ENCODE measurements around the gene PIKFYVE. TPM values are rescaled to one million over a fixed set of nuclear protein-coding genes. Genes with fewer than 3 reads are reported as not detected.
A peak's percentile ranks its signal among the peaks of the same experiment; 100 is the strongest.

Gene PIKFYVE
- total RNA-seq, 1 donor from 2014 or later, result 51.6 TPM

- Mint-ChIP-seq H3K4me1 (peaks cover 22% of the 10 kb centered on the region), H3K27me3 (ENCODE audit: insufficient read depth, low read depth) (no peaks in the 10 kb centered on the region), H3K27ac (no peak overlapping the region)
Measured at GRCh38 chr2:208269091-208269490, 3.0 kb downstream of the PIKFYVE start.

GRCh38 chr2:208274748-208275147 lies 8.7 kb downstream of the PIKFYVE start:
- no peaks in the 10 kb centered on the region for H3K9me3 ChIP-seq (ENCODE audit: low read depth)
- no peak overlapping the region for H3K27ac Mint-ChIP-seq
- peaks cover 48% of the 10 kb centered on the region for H3K36me3 ChIP-seq
- no peak overlapping the region for H3K4me3 Mint-ChIP-seq
- H3K79me2 ChIP-seq (ENCODE audit: low read depth), result peaks cover 57% of the 10 kb centered on the region
- no peak overlapping the region for H2AFZ ChIP-seq (replicated peaks)
- no peak overlapping the region for H3K9ac ChIP-seq
- TF ChIP-seq EZH2phosphoT487 (IDR thresholded peaks at IDR 0.05) (no peak), EZH2 (IDR thresholded peaks at IDR 0.05) (no peak)
- TF ChIP-seq, protein P1, sequence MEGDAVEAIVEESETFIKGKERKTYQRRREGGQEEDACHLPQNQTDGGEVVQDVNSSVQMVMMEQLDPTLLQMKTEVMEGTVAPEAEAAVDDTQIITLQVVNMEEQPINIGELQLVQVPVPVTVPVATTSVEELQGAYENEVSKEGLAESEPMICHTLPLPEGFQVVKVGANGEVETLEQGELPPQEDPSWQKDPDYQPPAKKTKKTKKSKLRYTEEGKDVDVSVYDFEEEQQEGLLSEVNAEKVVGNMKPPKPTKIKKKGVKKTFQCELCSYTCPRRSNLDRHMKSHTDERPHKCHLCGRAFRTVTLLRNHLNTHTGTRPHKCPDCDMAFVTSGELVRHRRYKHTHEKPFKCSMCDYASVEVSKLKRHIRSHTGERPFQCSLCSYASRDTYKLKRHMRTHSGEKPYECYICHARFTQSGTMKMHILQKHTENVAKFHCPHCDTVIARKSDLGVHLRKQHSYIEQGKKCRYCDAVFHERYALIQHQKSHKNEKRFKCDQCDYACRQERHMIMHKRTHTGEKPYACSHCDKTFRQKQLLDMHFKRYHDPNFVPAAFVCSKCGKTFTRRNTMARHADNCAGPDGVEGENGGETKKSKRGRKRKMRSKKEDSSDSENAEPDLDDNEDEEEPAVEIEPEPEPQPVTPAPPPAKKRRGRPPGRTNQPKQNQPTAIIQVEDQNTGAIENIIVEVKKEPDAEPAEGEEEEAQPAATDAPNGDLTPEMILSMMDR (IDR thresholded peaks at IDR 0.05), result no peak
- H3K27ac ChIP-seq, result no peak overlapping the region
- no peak overlapping the region for H3K4me3 ChIP-seq
- H3K9me3 Mint-ChIP-seq, result no peaks in the 10 kb centered on the region
- H3K4me2 ChIP-seq, result no peak overlapping the region
- H3K27me3 ChIP-seq, result no peaks in the 10 kb centered on the region
- no peak for DNase-seq (ENCODE audit: low spot score)
- no peaks in the 10 kb centered on the region for H3K4me1 ChIP-seq
- no peaks in the 10 kb centered on the region for H3K4me1 Mint-ChIP-seq
- peaks cover 2% of the 10 kb centered on the region for H3F3A ChIP-seq (ENCODE audit: low read depth)
- H3K27me3 Mint-ChIP-seq (ENCODE audit: insufficient read depth, low read depth), result peaks cover 2% of the 10 kb centered on the region
- H3K36me3 Mint-ChIP-seq, result peaks cover 48% of the 10 kb centered on the region
- peaks cover 17% of the 10 kb centered on the region for H4K20me1 ChIP-seq (ENCODE audit: low read depth)

More at GRCh38 chr2:208269091-208269490, 3.0 kb downstream of the PIKFYVE start:
- Histone ChIP-seq H3K27me3 (no peaks in the 10 kb centered on the region), H3K9me3 (ENCODE audit: low read depth) (no peaks in the 10 kb centered on the region), H2AFZ (replicated peaks) (no peak overlapping the region), H3K4me3 (no peak overlapping the region), H3K4me2 (no peak overlapping the region), H3K27ac (no peak overlapping the region), H3K9ac (no peak overlapping the region), H3K4me1 (peaks cover 12% of the 10 kb centered on the region), H4K20me1 (ENCODE audit: low read depth) (peaks cover 34% of the 10 kb centered on the region), H3K36me3 (peaks cover 20% of the 10 kb centered on the region), H3F3A (ENCODE audit: low read depth) (peaks cover 27% of the 10 kb centered on the region), H3K79me2 (ENCODE audit: low read depth) (peaks cover 67% of the 10 kb centered on the region)
- H3K4me3 Mint-ChIP-seq, result no peak overlapping the region
- peaks cover 9% of the 10 kb centered on the region for H3K36me3 Mint-ChIP-seq
- H3K9me3 Mint-ChIP-seq, result no peaks in the 10 kb centered on the region
- TF ChIP-seq, protein P1 (IDR thresholded peaks at IDR 0.05), result peak; percentile 23
- TF ChIP-seq EZH2 (IDR thresholded peaks at IDR 0.05), result no peak
- no peak for DNase-seq (ENCODE audit: low spot score)

- no peaks in the 10 kb centered on the region for H3K9me3 Mint-ChIP-seq
- H3K36me3 Mint-ChIP-seq, result peaks cover 65% of the 10 kb centered on the region
- H3K36me3 ChIP-seq, result peaks cover 38% of the 10 kb centered on the region
- H3K9ac ChIP-seq, result no peak overlapping the region
- H3K27ac ChIP-seq, result no peak overlapping the region
- no peaks in the 10 kb centered on the region for H3K27me3 ChIP-seq
- H3K4me1 Mint-ChIP-seq, result peaks cover 6% of the 10 kb centered on the region
- H3K4me1 ChIP-seq, result no peaks in the 10 kb centered on the region
- H3K4me3 Mint-ChIP-seq, result no peak overlapping the region
- H3K4me3 ChIP-seq, result no peak overlapping the region
- H3K27ac Mint-ChIP-seq, result no peak overlapping the region
- H4K20me1 ChIP-seq (ENCODE audit: low read depth), result peaks cover 26% of the 10 kb centered on the region
- no peak for DNase-seq (ENCODE audit: low spot score)
- no peak overlapping the region for H3K4me2 ChIP-seq
- H3K9me3 ChIP-seq (ENCODE audit: low read depth), result no peaks in the 10 kb centered on the region
- TF ChIP-seq, protein P1 (IDR thresholded peaks at IDR 0.05), result no peak
- TF ChIP-seq EZH2 (IDR thresholded peaks at IDR 0.05), result no peak
- TF ChIP-seq EZH2phosphoT487 (IDR thresholded peaks at IDR 0.05), result no peak
- no peak overlapping the region for H2AFZ ChIP-seq (replicated peaks)
- peaks cover 2% of the 10 kb centered on the region for H3K27me3 Mint-ChIP-seq (ENCODE audit: insufficient read depth, low read depth)
- peaks cover 47% of the 10 kb centered on the region for H3K79me2 ChIP-seq (ENCODE audit: low read depth)
- H3F3A ChIP-seq (ENCODE audit: low read depth), result no peaks in the 10 kb centered on the region
Measured at GRCh38 chr2:208278549-208278948, 12.5 kb downstream of the PIKFYVE start.
